Right lobe of liver (tissue), 6 donors: ENCODE measurements around the gene CFAP70. TPM values are rescaled to one million over a fixed set of nuclear protein-coding genes. Genes with fewer than 3 reads are reported as not detected.

Source experiments
- ATAC-seq, 4 donors: fragments of 200-7000 bp; cut with Tn5 transposase; one replicate each; pipeline ENCODE4 v1.9.1; 2020; ENCODE audit warnings: mild to moderate bottlenecking in 4 of 4, moderate library complexity in 4 of 4
- DNase-seq, 3 donors: peaks; one replicate each; pipeline ENCODE4 v3.0.0-alpha.2; 2020
- H3K27ac ChIP-seq, 3 donors: fragments of 200-600 bp; one replicate each; pipeline ENCODE4 v1.8.0; 2022
- H3K27me3 ChIP-seq, 2 donors: fragments of 200-600 bp; one replicate each; pipeline ENCODE4 v1.8.0; 2022
- H3K36me3 ChIP-seq, 4 donors: fragments of 200-600 bp; sonication (generic) in 1 of 4; one replicate each; pipeline versions ENCODE4 v1.5.1 to v1.8.0; 2017 to 2022; ENCODE audit warnings: control low read depth in 1 of 4
- H3K4me1 ChIP-seq, 4 donors: fragments of 200-600 bp; sonication (generic) in 1 of 4; one replicate each; pipeline versions ENCODE4 v1.5.1 to v1.8.0; 2017 to 2022; ENCODE audit warnings: control low read depth in 1 of 4
- H3K4me3 ChIP-seq, 3 donors: fragments of 200-600 bp; one replicate each; pipeline ENCODE4 v1.8.0; 2022
- H3K9me3 ChIP-seq, 4 donors: fragments of 200-600 bp; sonication (generic) in 1 of 4; one replicate each; pipeline versions ENCODE4 v1.5.1 to v1.8.0; 2017 to 2022; ENCODE audit warnings: control low read depth in 1 of 4
- CTCF ChIP-seq, 4 donors: fragments of 200-600 bp in 3 of 4; fragments of 450-650 bp in 1 of 4; IDR thresholded peaks; one replicate each; pipeline versions ENCODE4 v1.5.1 to v1.8.0; 2016 to 2022; ENCODE audit warnings: antibody characterized with exemption in 4 of 4, mild to moderate bottlenecking in 2 of 4
- POLR2A ChIP-seq: fragments of 450-650 bp; IDR thresholded peaks from one replicate; pipeline ENCODE4 v1.6.1; 2017; ENCODE audit warnings: antibody characterized with exemption, mild to moderate bottlenecking
- WGBS: methylation state at CpG from one replicate; pipeline ENCODE4 v1.1.6; 2018; ENCODE audit warnings: low coverage, low lambda C conversion rate; ENCODE audit not compliant: insufficient coverage; ENCODE audit errors: missing lambda C conversion rate; 5-methylcytosine and 5-hydroxymethylcytosine counted together
- intact Hi-C, 2 donors: fragments of 100-400 bp; cut with DNase I; formaldehyde crosslinking; loops; one replicate each; pipeline versions ENCODE4 v1.11.2 to v1.14.1; 2022
- total RNA-seq, 6 experiments: library from RNA; depleted of rRNA in 2 of 6; stranded (reverse); fragments of >200 nt in 2 of 6; fragmentation: NEBNext Ultra II Directional in 3 of 6; extraction: Animal tissue kit (Norgen Biotek cat#: 25700) in 3 of 6; gene quantifications; one replicate each; pipeline versions ENCODE4 v1.1.0 to v1.2.4, GENCODE V29; 2016 to 2023
- donor health status: DM: no; HTN: yes; CAD: no.
- donor health status: DM: no; HTN: no; CAD: no.
- donor health status: DM: no; HTN: no; CAD: no.
- donor health status: DM: no; HTN: yes; CAD: no.
- donor health status: DM: no; HTN: yes; CAD: no.

The CFAP70 gene
- total RNA-seq, 6 experiments from 2014 or later, result 0.98 to 2.6 (median 1.4) TPM

- Histone ChIP-seq H3K27ac (no peak overlapping the region), H3K36me3 (no peaks in the 10 kb centered on the region), H3K4me1 (peaks cover 0 to 10% (median 0%) of the 10 kb centered on the region in 4 donors), H3K4me3 (peak overlapping the region; percentile 73 to 86 (median 75)), H3K27me3 (no peaks in the 10 kb centered on the region), H3K9me3 (no peaks in the 10 kb centered on the region)
- intact Hi-C loops, result no loop called here
- ATAC-seq (no peak), DNase-seq (no peak)
- no peak for TF ChIP-seq POLR2A
- no peak for TF ChIP-seq CTCF (IDR thresholded peaks at IDR 0.05)
- WGBS, result 32% methylated on average over 5 of the region's 5 CpGs
Measured at GRCh38 chr10:73357821-73358220, 843 bp downstream of the CFAP70 start.

GRCh38 chr10:73357166-73357565, 1.5 kb downstream of the CFAP70 start:
- Histone ChIP-seq H3K36me3 (no peaks in the 10 kb centered on the region), H3K27me3 (no peaks in the 10 kb centered on the region), H3K4me1 (peaks cover 0 to 7% (median 0%) of the 10 kb centered on the region in 4 donors), H3K27ac (no peak overlapping the region), H3K4me3 (no peak overlapping the region), H3K9me3 (no peaks in the 10 kb centered on the region)
- WGBS, result 62% methylated on average over 4 of the region's 4 CpGs
- TF ChIP-seq POLR2A (no peak), CTCF (IDR thresholded peaks at IDR 0.05) (no peak)
- ATAC-seq (no peak), DNase-seq (no peak)
- intact Hi-C loops, result no loop called here

GRCh38 chr10:73344269-73344668, 14.4 kb downstream of the CFAP70 start:
- no peaks in the 10 kb centered on the region for H3K36me3 ChIP-seq
- H3K27ac ChIP-seq, result no peak overlapping the region
- TF ChIP-seq CTCF (IDR thresholded peaks at IDR 0.05) (no peak), POLR2A (no peak)
- no peak for ATAC-seq
- intact Hi-C loops, result no loop called here
- DNase-seq, result no peak
- H3K4me1 ChIP-seq, result no peaks in the 10 kb centered on the region
- WGBS, result 100% methylated on average over 1 of the region's 1 CpG
- H3K27me3 ChIP-seq, result no peaks in the 10 kb centered on the region
- no peaks in the 10 kb centered on the region for H3K9me3 ChIP-seq
- H3K4me3 ChIP-seq, result no peak overlapping the region

- DNase-seq (no peak), ATAC-seq (no peak)
- Histone ChIP-seq H3K4me3 (no peak overlapping the region), H3K27me3 (no peaks in the 10 kb centered on the region), H3K36me3 (no peaks in the 10 kb centered on the region), H3K27ac (no peak overlapping the region), H3K4me1 (no peaks in the 10 kb centered on the region), H3K9me3 (no peaks in the 10 kb centered on the region)
- intact Hi-C loops, result no loop called here
- WGBS, result no CpG with 5 or more reads among the region's 3 CpGs
- TF ChIP-seq CTCF (IDR thresholded peaks at IDR 0.05) (no peak), POLR2A (no peak)
Measured at GRCh38 chr10:73340121-73340520, 18.5 kb downstream of the CFAP70 start.

- Histone ChIP-seq H3K4me1 (no peaks in the 10 kb centered on the region), H3K27ac (no peak overlapping the region), H3K27me3 (no peaks in the 10 kb centered on the region), H3K9me3 (no peaks in the 10 kb centered on the region), H3K4me3 (no peak overlapping the region), H3K36me3 (no peaks in the 10 kb centered on the region)
- WGBS, result 93% methylated on average over 3 of the region's 7 CpGs
- no peak for ATAC-seq
- intact Hi-C loops, result no loop called here
- TF ChIP-seq CTCF (IDR thresholded peaks at IDR 0.05) (no peak), POLR2A (no peak)
- DNase-seq, result no peak
Measured at GRCh38 chr10:73339436-73339835, 19.2 kb downstream of the CFAP70 start.
